ENCODE results near the gene CDH12. TPM values are rescaled to one million over a fixed set of nuclear protein-coding genes. Genes with fewer than 3 reads are reported as not detected.
"Not testable (repeated sequence)": the region's sequence is repeated elsewhere in the genome, so short reads cannot be mapped to it uniquely, and the experiment has no call there.

CDH12 gene
- total RNA-seq, 4 donors from 2014 or later = 0.12 TPM; not detected in 3

GRCh38 chr5:22344000-22344399 is 509.1 kb downstream of the CDH12 start:
- H3K27me3 ChIP-seq = no peaks in the 10 kb centered on the region
- ATAC-seq = no peak
- H3K36me3 ChIP-seq = no peaks in the 10 kb centered on the region
- no peak overlapping the region for H3K4me3 ChIP-seq
- no peak overlapping the region for H3K27ac ChIP-seq
- no peaks in the 10 kb centered on the region for H3K4me1 ChIP-seq
- 51 to 61% methylated on average over 2 of the region's 2 CpGs for WGBS, 2 donors (ENCODE audit: low coverage in 1 of 2)
- TF ChIP-seq POLR2AphosphoS5 (IDR thresholded peaks at IDR 0.05) = no peak
- TF ChIP-seq CTCF (IDR thresholded peaks at IDR 0.05) = no peak
- no peak for TF ChIP-seq EP300 (IDR thresholded peaks at IDR 0.05)
- no peak for TF ChIP-seq POLR2A (IDR thresholded peaks at IDR 0.05)
- no peaks in the 10 kb centered on the region for H3K9me3 ChIP-seq

GRCh38 chr5:22341406-22341805 is 511.7 kb downstream of the CDH12 start:
- Histone ChIP-seq H3K27me3 (no peaks in the 10 kb centered on the region), H3K9me3 (peaks cover 0 to 8% (median 0%) of the 10 kb centered on the region in 3 donors), H3K36me3 (no peaks in the 10 kb centered on the region), H3K4me1 (no peaks in the 10 kb centered on the region), H3K4me3 (no peak overlapping the region), H3K27ac (no peak overlapping the region)
- ATAC-seq = no peak
- TF ChIP-seq POLR2A (IDR thresholded peaks at IDR 0.05) = no peak
- no peak for TF ChIP-seq EP300 (IDR thresholded peaks at IDR 0.05)
- TF ChIP-seq POLR2AphosphoS5 (IDR thresholded peaks at IDR 0.05) = no peak
- TF ChIP-seq CTCF (IDR thresholded peaks at IDR 0.05) = no peak
- WGBS, 2 donors (ENCODE audit: low coverage in 1 of 2) = 83 to 88% methylated on average over 2 of the region's 2 CpGs

GRCh38 chr5:22332949-22333348 is 520.2 kb downstream of the CDH12 start:
- not testable (repeated sequence) for H3K4me3 ChIP-seq, H3K36me3 ChIP-seq, H3K4me1 ChIP-seq, H3K27ac ChIP-seq, H3K27me3 ChIP-seq, ATAC-seq
- 75 to 80% methylated on average over 3 of the region's 3 CpGs for WGBS, 2 donors (ENCODE audit: low coverage in 1 of 2)
- H3K9me3 ChIP-seq = peaks cover 0 to 14% (median 0%) of the 10 kb centered on the region in 3 donors

GRCh38 chr5:22329683-22330082 is 523.5 kb downstream of the CDH12 start:
- no peak overlapping the region for H3K27ac ChIP-seq

GRCh38 chr5:22319798-22320197 is 533.3 kb downstream of the CDH12 start:
- Histone ChIP-seq H3K27me3 (no peaks in the 10 kb centered on the region), H3K4me3 (no peak overlapping the region), H3K27ac (no peak overlapping the region), H3K36me3 (no peaks in the 10 kb centered on the region), H3K9me3 (no peaks in the 10 kb centered on the region), H3K4me1 (no peaks in the 10 kb centered on the region)
- no peak for ATAC-seq
- TF ChIP-seq POLR2AphosphoS5 (IDR thresholded peaks at IDR 0.05) (no peak), CTCF (IDR thresholded peaks at IDR 0.05) (no peak), POLR2A (IDR thresholded peaks at IDR 0.05) (no peak), EP300 (IDR thresholded peaks at IDR 0.05) (no peak)
- WGBS, 2 donors (ENCODE audit: low coverage in 1 of 2) = 42% methylated on average over 1 of the region's 1 CpG; no CpG with 5 or more reads in 1 of the 2 donors

More at GRCh38 chr5:22329683-22330082, 523.5 kb downstream of the CDH12 start:
- ATAC-seq = no peak
- 67% methylated on average over 1 of the region's 1 CpG; no CpG with 5 or more reads in 1 of the 2 donors for whole genome bisulfite sequencing, 2 donors (ENCODE audit: low coverage in 1 of 2)
- Histone ChIP-seq H3K4me1 (no peaks in the 10 kb centered on the region), H3K27me3 (no peaks in the 10 kb centered on the region), H3K9me3 (peaks cover 0 to 5% (median 0%) of the 10 kb centered on the region in 3 donors), H3K4me3 (no peak overlapping the region), H3K36me3 (no peaks in the 10 kb centered on the region)
- TF ChIP-seq POLR2A (IDR thresholded peaks at IDR 0.05) (no peak), CTCF (IDR thresholded peaks at IDR 0.05) (no peak), EP300 (IDR thresholded peaks at IDR 0.05) (no peak), POLR2AphosphoS5 (IDR thresholded peaks at IDR 0.05) (no peak)

Data from gastroesophageal sphincter (tissue), 4 donors.